HG02623 (cell line): ENCODE results near the gene PAN2.

ENCODE experiments used
- ATAC-seq: cut with Tn5 transposase; IDR thresholded peaks from one replicate; pipeline ENCODE4 v1.9.1; 2021; ENCODE audit warnings: moderate library complexity; ENCODE audit not compliant: unreplicated experiment

PAN2 gene, protein sequence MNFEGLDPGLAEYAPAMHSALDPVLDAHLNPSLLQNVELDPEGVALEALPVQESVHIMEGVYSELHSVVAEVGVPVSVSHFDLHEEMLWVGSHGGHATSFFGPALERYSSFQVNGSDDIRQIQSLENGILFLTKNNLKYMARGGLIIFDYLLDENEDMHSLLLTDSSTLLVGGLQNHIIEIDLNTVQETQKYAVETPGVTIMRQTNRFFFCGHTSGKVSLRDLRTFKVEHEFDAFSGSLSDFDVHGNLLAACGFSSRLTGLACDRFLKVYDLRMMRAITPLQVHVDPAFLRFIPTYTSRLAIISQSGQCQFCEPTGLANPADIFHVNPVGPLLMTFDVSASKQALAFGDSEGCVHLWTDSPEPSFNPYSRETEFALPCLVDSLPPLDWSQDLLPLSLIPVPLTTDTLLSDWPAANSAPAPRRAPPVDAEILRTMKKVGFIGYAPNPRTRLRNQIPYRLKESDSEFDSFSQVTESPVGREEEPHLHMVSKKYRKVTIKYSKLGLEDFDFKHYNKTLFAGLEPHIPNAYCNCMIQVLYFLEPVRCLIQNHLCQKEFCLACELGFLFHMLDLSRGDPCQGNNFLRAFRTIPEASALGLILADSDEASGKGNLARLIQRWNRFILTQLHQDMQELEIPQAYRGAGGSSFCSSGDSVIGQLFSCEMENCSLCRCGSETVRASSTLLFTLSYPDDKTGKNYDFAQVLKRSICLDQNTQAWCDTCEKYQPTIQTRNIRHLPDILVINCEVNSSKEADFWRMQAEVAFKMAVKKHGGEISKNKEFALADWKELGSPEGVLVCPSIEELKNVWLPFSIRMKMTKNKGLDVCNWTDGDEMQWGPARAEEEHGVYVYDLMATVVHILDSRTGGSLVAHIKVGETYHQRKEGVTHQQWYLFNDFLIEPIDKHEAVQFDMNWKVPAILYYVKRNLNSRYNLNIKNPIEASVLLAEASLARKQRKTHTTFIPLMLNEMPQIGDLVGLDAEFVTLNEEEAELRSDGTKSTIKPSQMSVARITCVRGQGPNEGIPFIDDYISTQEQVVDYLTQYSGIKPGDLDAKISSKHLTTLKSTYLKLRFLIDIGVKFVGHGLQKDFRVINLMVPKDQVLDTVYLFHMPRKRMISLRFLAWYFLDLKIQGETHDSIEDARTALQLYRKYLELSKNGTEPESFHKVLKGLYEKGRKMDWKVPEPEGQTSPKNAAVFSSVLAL

DNA sequence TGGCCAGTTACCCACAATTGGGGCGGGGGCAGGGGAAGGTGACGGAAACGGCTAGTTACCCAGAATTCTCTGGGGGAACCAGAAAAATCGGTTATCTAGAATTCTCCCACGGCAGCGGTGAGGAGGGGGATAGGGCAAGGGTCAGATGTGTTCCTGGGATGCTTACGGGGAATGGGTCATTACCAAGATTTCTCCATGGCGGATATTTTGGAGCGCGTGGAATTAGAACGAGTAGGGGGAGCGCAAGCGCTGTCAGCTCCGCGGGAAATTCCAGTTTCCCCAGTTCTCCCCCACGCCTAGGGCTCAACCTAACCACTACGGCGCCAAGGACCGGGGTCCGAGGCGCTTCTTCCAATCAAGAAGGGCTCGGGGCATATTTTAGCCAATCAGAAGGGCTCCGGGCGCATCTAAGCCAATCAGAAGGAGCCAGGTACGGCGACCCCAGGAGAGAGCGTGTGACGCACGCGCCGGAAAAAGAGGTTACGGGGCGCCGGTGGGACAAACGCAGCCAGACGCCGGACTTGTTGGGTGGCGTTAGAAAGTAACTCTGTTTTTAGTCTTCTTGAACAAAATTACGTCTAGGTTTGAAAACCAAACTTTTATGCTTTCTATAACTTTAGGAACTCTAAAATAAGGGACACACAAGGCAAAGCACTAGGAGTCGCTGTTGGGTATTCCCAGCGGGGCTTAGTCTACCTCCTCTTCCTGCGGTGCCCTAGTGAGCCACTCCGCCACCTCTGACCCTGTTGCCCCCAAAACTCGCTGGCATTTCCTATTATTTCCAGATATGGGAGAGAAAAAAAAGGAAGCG, at the start of gene PAN2:
Gene PAN2, minus strand, starts transcription at position 322 of the 811 bp plus-strand sequence. CDS start 906 bp downstream, outside the sequence.
- peak; percentile 86 for ATAC-seq

DNA sequence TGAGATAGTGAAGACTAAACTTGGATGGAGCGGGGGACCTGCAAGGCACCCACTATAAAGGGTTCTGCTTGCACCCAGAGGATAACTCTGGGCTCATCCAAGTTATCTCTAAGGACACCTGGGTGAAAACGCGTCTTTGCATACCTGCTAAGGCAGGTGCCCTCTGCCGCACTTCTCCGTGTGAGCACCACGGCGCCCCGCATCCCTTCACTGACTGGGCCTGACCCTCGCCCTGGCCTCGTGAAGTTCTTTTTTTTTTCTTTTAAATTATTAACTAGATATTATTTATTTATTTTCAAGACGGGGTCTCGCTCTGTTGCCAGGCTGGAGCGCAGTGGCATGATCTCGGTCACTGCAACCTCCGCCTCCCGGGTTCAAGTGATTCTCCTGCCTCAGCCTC, 48.8 kb upstream of the PAN2 start:
- ATAC-seq, result no peak

DNA sequence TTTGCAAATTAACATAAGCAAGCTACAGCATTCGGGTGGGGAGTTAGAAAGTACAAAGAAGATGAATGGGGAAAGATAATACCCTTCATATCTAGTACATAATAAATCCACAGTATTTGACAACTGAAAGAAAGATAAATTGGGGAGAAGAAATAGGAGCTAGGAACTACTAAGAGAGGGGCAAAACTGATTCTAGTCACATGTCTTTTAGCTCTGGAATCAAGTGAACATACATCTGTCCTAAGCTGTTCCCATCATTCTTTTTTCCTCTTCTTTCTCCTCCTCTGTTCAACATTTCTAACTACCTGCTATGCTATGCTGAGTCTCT, 44.2 kb upstream of the PAN2 start:
- no peak for ATAC-seq

DNA sequence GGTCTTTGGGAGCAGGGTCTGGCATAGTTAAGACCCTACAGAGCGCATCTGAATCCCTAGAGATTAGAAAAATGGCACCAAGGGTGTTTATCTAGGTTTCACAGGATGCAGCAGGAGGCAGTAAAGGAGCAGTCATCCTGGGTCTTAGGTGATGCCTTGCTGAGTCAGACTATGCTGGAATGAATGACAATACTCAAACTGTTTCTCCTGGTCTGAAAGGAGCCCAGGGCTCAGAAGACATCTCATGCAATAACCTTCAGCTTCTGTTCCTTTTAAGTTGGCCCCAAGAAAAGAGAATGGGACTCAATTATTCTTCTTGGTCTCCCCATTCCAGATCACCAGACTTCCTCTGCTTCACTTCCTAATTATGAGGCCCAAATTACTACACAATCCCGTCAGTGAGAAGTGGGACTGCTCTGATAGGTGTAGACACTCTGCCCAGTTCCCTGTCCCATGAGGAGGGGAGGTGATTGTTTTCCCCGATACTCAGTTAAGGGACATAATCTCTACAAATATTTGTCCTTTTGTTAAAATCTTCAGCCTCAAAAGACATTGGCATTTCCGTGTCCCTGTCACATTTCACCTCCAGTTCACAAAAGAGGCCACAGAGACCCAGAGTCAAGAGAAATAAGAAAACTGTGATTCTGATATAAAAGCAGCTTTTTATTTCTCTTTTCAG, 43.6 kb upstream of the PAN2 start:
- ATAC-seq, result no peak

DNA sequence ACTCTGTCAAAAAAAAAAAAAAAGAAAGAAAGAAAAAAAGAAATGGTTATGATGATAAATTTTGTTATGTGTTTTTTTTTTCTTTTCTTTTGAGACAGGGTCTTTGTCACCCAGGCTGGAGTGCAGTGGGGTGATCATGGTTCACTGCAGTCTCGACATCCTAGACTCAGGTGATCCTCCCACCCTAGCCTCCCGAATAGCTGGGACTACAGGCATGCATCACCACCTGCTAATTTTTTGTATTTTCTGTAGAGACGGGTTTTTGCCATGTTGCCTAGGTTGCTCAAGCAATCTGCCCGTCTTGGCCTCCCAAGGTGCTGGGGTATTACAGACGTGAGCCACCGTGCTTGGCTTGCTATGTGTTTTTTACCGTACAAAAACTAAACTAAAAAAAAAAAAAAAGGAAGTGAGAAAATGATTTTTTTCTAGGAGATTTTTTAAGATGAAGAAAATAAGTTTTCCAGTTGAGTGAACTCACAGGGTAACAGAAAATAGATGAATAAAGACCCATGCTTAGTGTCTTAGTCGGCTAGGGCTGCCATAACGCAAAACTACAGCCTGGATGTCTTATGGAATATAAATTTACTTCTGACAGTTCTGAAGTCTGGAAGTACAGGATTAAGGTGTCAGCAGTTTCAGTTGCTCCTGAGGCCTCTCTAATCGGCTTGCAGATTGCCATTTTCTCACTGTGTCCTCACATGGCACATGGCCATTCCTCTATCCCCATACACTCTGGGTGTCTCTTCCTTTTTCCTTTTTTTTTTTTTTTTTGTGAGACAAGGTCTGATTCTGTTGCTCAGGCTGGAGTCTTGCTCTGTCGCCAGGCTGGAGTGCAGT, 42.0 kb upstream of the PAN2 start:
- peak; percentile 48 for ATAC-seq

DNA sequence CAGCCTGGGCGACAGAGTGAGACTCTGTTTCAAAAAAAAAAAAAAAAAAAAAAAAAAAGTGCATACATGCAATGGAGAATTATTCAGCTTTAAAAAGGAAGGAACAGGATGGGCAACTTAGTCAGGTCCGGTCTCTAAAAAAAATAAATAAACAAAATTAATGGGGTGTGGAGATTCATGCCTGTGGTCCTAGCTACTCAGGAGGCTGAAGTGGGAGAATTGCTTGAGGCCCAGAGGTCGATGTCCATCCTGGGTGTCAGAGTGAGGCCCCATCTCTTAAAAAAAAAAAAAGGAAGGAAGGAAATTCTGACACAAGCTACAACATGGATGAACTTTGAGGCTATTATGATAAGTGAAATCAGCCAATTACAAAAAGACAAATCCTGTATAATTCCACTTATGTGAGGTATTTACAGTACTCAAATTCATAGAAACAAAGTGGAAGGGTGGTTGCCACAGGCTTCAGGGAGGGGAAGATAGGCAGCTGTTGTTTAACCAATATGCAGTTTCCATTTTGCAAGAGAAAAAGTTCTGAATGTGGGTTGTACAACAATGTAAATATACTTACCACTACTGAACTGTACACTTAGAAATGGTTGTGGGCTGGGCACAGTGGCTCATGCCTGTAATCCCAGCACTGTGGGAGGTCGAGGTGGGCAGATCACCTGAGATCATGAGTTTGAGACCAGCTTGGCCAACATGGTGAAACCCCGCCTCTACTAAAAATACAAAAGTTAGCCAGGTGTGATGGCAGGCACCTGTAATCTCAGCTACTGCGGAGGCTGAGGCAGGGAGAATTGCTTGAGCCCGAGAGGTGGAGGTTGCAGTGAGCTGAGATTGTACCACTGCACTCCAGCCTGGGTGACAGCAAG, 41.2 kb upstream of the PAN2 start:
- ATAC-seq, result peak; percentile 32

DNA sequence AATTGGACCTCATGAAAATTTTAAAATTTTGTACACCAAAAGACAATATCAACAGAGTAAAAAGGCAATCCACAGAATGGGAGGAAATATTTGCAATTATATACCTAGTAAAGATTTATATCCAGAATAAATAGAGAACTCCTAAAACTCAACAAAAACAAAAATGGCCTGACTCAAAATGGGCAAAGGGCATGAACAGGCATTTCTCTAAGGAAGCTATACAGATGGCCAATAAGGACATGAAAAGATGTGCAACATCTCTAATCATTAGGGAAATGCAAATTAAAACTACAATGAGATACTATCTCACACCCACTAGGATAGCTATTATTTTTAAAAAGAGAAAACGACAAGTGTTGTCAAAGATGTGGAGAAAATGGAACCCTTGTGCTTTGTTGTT, 39.7 kb upstream of the PAN2 start:
- ATAC-seq, result no peak

DNA sequence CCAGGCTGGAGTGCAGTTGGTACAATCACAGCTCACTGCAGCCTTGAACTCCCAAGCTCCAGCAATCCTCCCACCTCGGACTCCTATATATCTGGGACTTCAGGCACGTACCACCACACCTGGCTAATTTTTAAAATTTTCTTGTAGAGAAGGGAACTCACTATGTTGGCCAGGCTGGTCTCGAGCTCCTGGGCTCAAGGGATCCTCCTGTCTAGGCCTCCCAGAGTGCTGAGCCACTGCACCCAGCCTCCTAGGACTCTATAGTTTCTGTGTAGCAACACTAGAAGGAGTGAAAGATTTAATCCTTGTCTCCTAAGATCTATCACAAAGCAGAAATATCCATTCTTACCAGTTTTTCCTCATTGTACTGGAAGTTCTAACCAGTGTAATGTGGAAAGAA, 33.1 kb upstream of the PAN2 start:
- no peak for ATAC-seq

DNA sequence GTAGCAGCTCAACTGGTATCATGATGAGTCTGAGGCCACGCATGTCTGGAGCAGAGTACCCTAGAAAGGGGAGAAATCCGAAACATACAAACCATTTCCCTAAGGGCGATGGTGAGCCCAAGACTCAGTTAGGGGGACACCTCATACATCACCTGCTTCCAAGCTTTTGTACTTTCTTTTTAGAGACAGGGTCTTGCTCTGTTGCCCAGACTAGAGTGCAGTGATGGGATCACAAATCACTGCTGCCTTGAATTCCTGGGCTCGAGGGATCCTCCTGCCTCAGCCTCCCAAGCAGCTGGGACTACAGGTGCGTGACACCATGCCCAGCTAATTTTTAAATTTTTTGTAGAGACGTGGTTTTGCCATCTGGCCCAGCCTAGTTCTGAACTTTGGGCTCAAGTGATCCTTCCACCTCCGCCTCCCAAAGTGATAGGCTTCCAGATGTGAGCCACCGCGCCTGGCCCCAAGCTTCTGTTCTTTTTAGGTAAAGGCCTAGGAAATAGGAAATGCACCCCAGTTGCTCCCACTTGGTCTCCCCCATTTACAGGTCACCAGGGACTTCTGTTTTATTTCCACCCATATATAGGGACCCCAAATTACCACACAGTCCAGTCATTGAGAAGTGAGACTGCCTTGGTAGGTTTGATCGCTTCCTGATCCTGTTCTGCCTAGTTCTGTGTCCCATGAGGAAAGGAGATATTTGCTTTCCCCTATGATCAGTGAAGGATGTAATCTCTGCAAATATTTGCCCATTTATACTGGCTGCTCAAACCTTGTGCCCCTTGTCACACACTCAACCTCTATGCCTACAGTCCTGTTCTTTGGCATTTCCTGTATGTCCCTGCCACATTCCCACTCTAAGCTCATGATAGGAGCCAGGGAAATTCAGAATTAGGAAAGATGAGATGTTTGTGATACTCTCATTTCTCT, 28.6 kb upstream of the PAN2 start, which contains the start of gene APOF:
Gene APOF, minus strand, starts transcription at position 728 of the 930 bp plus-strand sequence. Its CDS starts 112 bp downstream, at position 616.
- no peak for ATAC-seq

DNA sequence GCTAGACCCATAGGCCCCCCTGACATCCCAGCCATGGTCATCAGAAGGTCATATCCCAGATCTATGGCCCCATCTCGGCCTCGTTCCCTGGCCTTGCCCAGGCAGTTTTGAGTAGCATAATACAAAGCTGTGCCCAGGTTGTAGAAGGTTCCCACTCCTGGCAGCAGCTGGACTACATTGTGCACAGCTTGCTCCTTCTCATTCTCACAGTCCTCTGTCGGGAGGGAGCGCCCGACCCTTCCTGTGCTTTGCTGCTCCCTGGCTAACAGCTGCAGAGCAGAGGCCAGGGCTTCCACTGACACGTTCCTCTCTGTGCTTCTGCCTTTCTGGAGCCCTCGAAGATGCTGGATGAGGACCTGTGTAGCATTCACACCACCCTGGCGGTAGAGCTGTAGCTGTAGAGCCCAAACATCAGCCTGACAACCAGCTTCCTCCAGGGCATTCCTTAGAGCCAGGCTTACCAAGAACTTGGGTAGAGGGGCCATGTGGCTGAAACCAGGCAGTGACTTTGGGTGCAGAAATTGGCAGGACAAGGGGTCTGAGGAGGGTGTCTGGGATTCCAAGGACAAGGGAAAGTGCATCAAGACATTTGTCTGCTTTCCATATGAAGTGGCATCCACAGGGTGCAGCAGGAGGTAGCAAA, 27.8 kb upstream of the PAN2 start:
- ATAC-seq, result no peak

DNA sequence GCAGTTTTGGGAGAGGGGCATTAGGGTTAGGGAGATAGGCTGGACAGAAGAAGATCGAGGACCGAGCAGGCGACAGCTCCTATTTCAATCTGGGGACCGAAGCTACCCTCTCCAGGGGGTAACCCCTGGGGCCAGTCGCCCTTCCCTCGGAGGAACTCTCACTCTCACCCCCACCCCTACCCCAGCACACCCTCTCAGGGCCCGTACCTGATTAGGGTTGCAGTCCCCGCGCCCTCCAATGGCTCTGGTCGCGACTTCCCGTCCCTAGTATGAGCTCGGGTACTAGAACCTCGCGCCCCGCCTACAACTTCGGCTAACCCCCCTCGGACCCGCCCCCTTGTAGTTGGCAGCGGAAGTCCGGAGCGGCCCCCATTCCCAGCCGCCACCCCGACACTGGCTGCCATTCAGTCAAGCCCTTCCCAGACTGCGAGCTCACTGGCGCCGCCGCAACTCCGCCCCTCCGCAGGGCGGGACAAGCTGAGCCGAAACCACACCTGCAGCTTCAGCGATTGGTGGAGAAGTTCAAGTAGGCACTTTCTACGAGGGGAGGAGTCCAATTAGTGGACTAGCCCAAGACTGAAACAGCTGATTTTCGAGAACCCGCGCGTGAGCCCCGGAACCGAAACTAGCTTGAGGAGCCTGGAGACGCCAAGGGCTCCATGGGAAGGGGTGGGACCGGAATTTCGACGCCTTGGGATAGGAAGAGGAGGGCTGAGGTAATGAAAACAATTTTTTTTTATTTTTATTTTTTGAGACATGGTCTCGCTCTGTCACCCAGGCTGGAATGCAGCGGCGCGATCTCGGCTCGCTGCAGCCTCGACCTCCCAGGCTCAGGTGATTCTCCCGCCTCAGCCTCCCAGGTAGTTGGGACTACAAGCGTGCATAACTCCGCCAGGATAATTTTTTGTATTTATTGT, 26.3 kb upstream of the PAN2 start, which contains the start of gene STAT2:
Gene STAT2, minus strand, starts transcription at position 257 of the 917 bp plus-strand sequence. CDS start 3,536 bp downstream, outside the sequence.
- ATAC-seq, result peak; percentile 94

DNA sequence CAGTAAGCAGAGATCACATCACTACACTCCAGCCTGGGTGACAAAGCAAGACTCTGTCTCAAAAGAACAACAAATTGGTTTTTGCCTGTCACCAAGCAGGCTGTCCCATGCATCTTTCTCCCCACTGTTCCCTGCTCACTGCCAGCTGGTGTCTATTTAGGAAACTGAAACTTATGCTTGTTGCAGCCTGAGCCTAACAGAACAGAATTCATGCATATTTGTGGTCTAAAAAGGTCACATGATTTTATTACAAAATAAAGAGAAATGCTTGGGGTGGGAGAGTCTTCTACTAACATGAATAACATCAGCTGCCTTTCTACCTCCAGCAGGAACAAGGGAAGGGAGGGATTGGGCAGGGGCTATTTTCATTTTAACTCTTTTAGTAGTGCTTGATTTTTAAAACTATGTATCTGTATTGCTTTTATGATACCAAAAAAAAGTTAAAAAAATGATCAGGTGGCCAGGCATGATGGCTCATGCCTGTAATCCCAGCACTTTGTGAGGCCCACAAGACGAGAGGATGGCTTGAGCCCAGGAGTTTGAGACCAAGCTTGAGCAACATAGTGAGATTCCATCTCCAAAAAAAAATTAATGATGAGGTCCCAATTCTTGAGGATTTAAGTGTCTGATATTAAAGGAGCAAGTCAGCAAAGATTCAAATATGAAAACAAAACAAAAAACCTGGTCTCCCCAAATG, 25.2 kb upstream of the PAN2 start:
- no peak for ATAC-seq

DNA sequence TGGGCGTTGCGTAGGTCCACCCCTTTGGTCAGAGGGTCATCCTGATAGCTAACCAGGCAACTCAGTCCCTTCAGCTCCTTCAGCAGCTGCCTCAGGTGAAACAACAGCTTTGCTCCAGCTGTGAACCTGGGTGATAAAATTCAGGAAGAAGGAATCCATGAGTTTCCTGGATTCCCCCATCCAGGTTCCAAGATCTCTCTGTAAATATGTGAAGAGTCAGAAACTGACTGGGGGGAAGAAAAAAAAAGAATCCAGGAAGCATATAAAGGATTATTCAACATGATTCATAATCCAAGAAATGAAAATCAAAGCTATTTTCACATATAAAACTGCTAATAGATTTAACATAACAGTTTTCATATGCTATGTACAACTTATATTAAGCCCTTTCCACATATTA, 17.5 kb upstream of the PAN2 start:
- ATAC-seq, result no peak

DNA sequence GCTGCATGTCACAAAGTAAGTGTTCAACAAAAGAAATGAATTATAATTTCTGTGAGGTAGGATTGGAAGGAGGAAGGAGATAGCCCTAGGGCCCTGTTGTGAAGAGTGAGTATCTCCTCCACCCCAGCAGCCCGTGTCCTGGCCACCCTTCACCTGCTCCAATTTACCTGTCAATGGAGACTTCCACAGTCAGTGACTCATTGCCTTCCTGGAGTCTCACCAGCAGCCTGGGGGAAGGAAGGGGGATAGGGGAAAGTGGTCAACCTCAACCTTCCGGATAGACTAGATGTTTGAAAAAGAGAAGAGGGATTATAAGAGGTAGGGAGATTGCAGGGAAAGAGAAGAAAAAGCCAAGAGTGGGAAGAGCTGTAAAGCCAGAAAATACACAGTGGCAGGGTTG, 16.9 kb upstream of the PAN2 start:
- ATAC-seq, result no peak

DNA sequence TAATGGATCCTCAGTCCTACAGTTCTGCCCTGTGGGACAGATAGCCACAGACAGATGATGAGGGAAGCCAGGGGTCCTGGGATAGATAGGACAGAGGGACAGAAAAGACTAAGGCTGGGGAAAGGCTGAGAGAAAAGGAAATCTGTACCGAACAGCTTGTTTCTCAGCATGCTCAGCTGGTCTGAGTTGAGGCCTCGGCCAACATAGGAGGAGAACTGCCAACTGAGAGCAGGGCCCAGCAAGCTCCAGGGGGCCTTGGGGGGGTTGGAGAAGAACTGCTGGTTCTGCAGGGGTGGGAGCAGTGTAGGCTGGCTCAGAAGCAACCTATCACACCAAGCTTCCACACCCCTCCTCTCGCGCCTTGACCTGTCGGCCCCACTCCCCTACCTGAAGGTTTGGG, 15.0 kb upstream of the PAN2 start:
- ATAC-seq, result no peak
